ENCODE measurements around the gene JARID2. TPM values are rescaled to one million over a fixed set of nuclear protein-coding genes. Genes with fewer than 3 reads are reported as not detected.

The JARID2 gene
- total RNA-seq, 1 donor from 2014 or later, result 38.9 TPM

GRCh38 chr6:15444881-15445280, 199.0 kb downstream of the JARID2 start:
- H3K4me1 ChIP-seq, result peaks cover 74% of the 10 kb centered on the region
- H3K27me3 ChIP-seq, result no peaks in the 10 kb centered on the region
- H3K9me3 Mint-ChIP-seq, result no peaks in the 10 kb centered on the region
- H3K27ac Mint-ChIP-seq, result no peak overlapping the region
- no peaks in the 10 kb centered on the region for H3K36me3 ChIP-seq
- H3F3A ChIP-seq (ENCODE audit: low read depth), result peaks cover 16% of the 10 kb centered on the region
- no peaks in the 10 kb centered on the region for H3K9me3 ChIP-seq (ENCODE audit: low read depth)
- no peak overlapping the region for H2AFZ ChIP-seq (replicated peaks)
- H3K79me2 ChIP-seq (ENCODE audit: low read depth), result peaks cover 96% of the 10 kb centered on the region
- no peak overlapping the region for H3K9ac ChIP-seq
- no peak overlapping the region for H3K27ac ChIP-seq
- H3K36me3 Mint-ChIP-seq, result peaks cover 5% of the 10 kb centered on the region
- DNase-seq (ENCODE audit: low spot score), result no peak
- no peak overlapping the region for H3K4me3 Mint-ChIP-seq
- H4K20me1 ChIP-seq (ENCODE audit: low read depth), result peaks cover 82% of the 10 kb centered on the region
- no peak overlapping the region for H3K4me2 ChIP-seq
- peaks cover 7% of the 10 kb centered on the region for H3K27me3 Mint-ChIP-seq (ENCODE audit: insufficient read depth, low read depth)
- H3K4me1 Mint-ChIP-seq, result peaks cover 61% of the 10 kb centered on the region
- TF ChIP-seq, protein P1, sequence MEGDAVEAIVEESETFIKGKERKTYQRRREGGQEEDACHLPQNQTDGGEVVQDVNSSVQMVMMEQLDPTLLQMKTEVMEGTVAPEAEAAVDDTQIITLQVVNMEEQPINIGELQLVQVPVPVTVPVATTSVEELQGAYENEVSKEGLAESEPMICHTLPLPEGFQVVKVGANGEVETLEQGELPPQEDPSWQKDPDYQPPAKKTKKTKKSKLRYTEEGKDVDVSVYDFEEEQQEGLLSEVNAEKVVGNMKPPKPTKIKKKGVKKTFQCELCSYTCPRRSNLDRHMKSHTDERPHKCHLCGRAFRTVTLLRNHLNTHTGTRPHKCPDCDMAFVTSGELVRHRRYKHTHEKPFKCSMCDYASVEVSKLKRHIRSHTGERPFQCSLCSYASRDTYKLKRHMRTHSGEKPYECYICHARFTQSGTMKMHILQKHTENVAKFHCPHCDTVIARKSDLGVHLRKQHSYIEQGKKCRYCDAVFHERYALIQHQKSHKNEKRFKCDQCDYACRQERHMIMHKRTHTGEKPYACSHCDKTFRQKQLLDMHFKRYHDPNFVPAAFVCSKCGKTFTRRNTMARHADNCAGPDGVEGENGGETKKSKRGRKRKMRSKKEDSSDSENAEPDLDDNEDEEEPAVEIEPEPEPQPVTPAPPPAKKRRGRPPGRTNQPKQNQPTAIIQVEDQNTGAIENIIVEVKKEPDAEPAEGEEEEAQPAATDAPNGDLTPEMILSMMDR (IDR thresholded peaks at IDR 0.05), result peak; percentile 35
- TF ChIP-seq EZH2phosphoT487 (IDR thresholded peaks at IDR 0.05), result no peak
- H3K4me3 ChIP-seq, result no peak overlapping the region

DNA sequence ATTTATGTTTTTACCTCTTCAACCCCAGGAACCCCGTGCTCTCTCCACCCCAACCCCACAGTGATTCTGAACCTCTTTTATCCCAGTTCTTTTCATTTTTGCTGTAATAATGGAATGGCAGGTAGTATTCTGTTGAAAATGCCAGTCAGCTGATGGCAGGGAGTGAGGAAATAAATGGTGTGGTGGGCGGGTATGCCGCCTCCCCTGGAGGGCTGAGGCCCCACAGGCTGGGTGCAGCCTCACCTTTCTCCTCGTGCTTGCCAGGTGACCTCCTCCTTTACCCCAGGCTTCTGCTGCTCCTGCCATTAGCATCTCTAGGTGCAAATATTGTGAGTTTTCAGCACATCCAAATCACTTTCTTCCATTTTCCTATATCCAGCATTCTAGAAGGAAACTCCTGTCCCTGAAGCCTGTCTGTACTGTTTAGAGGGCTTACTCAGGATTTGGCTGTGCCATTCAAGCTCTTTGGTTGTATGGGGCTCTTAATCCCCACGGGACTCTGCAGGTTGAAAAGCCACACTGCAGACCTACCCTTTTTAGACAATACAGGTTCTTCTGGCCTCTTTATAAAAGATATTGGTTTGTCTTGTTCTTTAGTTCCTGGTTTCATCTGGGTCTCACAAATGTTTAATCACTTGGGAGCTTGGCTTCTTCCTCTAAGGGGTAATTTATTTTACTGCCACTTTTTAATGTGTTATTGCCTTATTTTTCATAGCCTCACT, 201.8 kb downstream of the JARID2 start:
- H4K20me1 ChIP-seq (ENCODE audit: low read depth), result peaks cover 72% of the 10 kb centered on the region
- H3K27ac Mint-ChIP-seq, result peak overlapping the region; percentile 42

GRCh38 chr6:15449011-15449410, 203.1 kb downstream of the JARID2 start:
- H3K9me3 Mint-ChIP-seq, result peaks cover 3% of the 10 kb centered on the region
- H3K27ac ChIP-seq, result no peak overlapping the region
- no peaks in the 10 kb centered on the region for H3K36me3 ChIP-seq
- H3K79me2 ChIP-seq (ENCODE audit: low read depth), result peaks cover 94% of the 10 kb centered on the region
- no peak overlapping the region for H3K4me3 Mint-ChIP-seq
- no peaks in the 10 kb centered on the region for H3K27me3 ChIP-seq
- no peak overlapping the region for H3K9ac ChIP-seq
- H4K20me1 ChIP-seq (ENCODE audit: low read depth), result peaks cover 67% of the 10 kb centered on the region
- H3K27me3 Mint-ChIP-seq (ENCODE audit: insufficient read depth, low read depth), result peaks cover 5% of the 10 kb centered on the region
- H3K9me3 ChIP-seq (ENCODE audit: low read depth), result no peaks in the 10 kb centered on the region
- H3K4me1 ChIP-seq, result peaks cover 52% of the 10 kb centered on the region
- H3F3A ChIP-seq (ENCODE audit: low read depth), result peaks cover 16% of the 10 kb centered on the region
- no peak for DNase-seq (ENCODE audit: low spot score)
- H3K4me1 Mint-ChIP-seq, result peaks cover 32% of the 10 kb centered on the region
- H3K4me2 ChIP-seq, result peak overlapping the region; percentile 61
- no peak overlapping the region for H3K4me3 ChIP-seq
- H3K27ac Mint-ChIP-seq, result no peak overlapping the region
- H2AFZ ChIP-seq (replicated peaks), result no peak overlapping the region
- H3K36me3 Mint-ChIP-seq, result peaks cover 24% of the 10 kb centered on the region
- TF ChIP-seq, protein P1 (IDR thresholded peaks at IDR 0.05), result no peak
- no peak for TF ChIP-seq EZH2 (IDR thresholded peaks at IDR 0.05)
- TF ChIP-seq EZH2phosphoT487 (IDR thresholded peaks at IDR 0.05), result no peak

More for the DNA sequence above, 201.8 kb downstream of the JARID2 start:
- H2AFZ ChIP-seq (replicated peaks), result no peak overlapping the region
- H3K36me3 ChIP-seq, result no peaks in the 10 kb centered on the region
- H3K27me3 ChIP-seq, result no peaks in the 10 kb centered on the region
- H3K79me2 ChIP-seq (ENCODE audit: low read depth), result peaks cover 96% of the 10 kb centered on the region
- Mint-ChIP-seq H3K4me1 (peaks cover 38% of the 10 kb centered on the region), H3K4me3 (no peak overlapping the region), H3K27me3 (ENCODE audit: insufficient read depth, low read depth) (peaks cover 5% of the 10 kb centered on the region), H3K36me3 (peaks cover 13% of the 10 kb centered on the region), H3K9me3 (peaks cover 3% of the 10 kb centered on the region)
- no peak for TF ChIP-seq EZH2 (IDR thresholded peaks at IDR 0.05)
- TF ChIP-seq EZH2phosphoT487 (IDR thresholded peaks at IDR 0.05), result no peak
- TF ChIP-seq, protein P1 (IDR thresholded peaks at IDR 0.05), result no peak
- peak overlapping the region; percentile 69 for H3K4me2 ChIP-seq
- peak overlapping the region; percentile 5 for H3K4me3 ChIP-seq
- peaks cover 16% of the 10 kb centered on the region for H3F3A ChIP-seq (ENCODE audit: low read depth)
- H3K27ac ChIP-seq, result peak overlapping the region; percentile 43
- H3K9ac ChIP-seq, result no peak overlapping the region
- H3K9me3 ChIP-seq (ENCODE audit: low read depth), result no peaks in the 10 kb centered on the region
- peaks cover 58% of the 10 kb centered on the region for H3K4me1 ChIP-seq
- peak; percentile 85 for DNase-seq (ENCODE audit: low spot score)
